ENCODE results near the gene SELPLG.

Gene SELPLG

GRCh38 chr12:108668063-108668462, 34.4 kb upstream of the SELPLG start:
- Histone ChIP-seq H3K27me3 (ENCODE audit: insufficient read depth, low read depth, severe bottlenecking) (no peaks in the 10 kb centered on the region), H3K36me3 (peaks cover 5% of the 10 kb centered on the region; the same call in 1 of the 2 replicates), H3K4me3 (ENCODE audit: low read depth, low read length) (no peak overlapping the region), H3K9me3 (ENCODE audit: severe bottlenecking) (no peaks in the 10 kb centered on the region), H3K27ac (no peak overlapping the region)
- TF ChIP-seq, protein P1, sequence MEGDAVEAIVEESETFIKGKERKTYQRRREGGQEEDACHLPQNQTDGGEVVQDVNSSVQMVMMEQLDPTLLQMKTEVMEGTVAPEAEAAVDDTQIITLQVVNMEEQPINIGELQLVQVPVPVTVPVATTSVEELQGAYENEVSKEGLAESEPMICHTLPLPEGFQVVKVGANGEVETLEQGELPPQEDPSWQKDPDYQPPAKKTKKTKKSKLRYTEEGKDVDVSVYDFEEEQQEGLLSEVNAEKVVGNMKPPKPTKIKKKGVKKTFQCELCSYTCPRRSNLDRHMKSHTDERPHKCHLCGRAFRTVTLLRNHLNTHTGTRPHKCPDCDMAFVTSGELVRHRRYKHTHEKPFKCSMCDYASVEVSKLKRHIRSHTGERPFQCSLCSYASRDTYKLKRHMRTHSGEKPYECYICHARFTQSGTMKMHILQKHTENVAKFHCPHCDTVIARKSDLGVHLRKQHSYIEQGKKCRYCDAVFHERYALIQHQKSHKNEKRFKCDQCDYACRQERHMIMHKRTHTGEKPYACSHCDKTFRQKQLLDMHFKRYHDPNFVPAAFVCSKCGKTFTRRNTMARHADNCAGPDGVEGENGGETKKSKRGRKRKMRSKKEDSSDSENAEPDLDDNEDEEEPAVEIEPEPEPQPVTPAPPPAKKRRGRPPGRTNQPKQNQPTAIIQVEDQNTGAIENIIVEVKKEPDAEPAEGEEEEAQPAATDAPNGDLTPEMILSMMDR (IDR thresholded peaks at IDR 0.05; ENCODE audit: low read depth, low read length): no peak
- no peak for DNase-seq

DNA sequence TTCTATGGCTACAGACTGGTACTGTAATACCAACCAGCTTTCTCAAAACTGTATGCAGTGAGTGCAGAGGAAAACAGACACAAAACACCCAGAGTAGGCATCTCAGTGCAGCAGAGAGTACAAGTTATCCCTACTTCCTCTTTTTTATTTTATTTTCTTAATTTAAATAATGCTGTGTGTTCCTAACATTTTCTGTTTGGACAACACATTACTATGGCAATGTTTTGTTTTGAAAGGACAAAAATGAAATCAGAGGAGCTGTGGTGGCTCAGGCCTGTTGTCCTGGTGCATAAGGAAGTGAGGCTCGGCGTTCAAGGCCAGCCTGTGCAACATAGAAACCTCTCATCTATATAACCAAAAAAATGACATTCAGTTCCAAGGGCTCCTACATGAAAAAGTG, 33.7 kb upstream of the SELPLG start:
- no peaks in the 10 kb centered on the region for H3K9me3 ChIP-seq (ENCODE audit: severe bottlenecking)
- no peaks in the 10 kb centered on the region for H3K36me3 ChIP-seq
- TF ChIP-seq, protein P1 (IDR thresholded peaks at IDR 0.05; ENCODE audit: low read depth, low read length): no peak
- H3K27ac ChIP-seq: peak overlapping the region; percentile 21; the same call in 1 of the 2 replicates
- DNase-seq: no peak
- H3K27me3 ChIP-seq (ENCODE audit: insufficient read depth, low read depth, severe bottlenecking): no peaks in the 10 kb centered on the region
- H3K4me3 ChIP-seq (ENCODE audit: low read depth, low read length): no peak overlapping the region

DNA sequence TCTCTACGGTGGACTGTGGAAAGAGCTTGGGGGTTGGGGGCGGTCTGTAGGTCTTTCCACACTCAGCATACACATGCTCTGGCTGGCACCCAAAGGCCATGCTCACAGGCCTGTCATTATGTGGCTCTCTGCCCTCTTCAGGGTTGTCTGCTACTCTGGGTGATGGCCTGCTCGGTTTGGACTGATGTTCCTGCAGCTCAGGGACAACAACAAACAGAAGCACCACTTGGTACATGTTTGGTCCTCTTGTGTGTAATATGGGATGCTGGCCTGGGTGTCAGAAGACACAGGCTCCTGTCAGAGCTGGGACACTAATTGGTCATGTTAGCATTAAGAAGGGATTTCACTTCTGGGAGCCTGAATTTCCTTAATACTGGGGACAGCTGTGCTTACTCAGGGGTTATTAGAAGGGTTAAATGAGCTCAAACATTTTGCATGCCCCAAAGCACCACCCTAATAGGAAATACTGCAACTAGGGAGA, 32.7 kb upstream of the SELPLG start:
- Histone ChIP-seq H3K36me3 (no peaks in the 10 kb centered on the region), H3K27me3 (ENCODE audit: insufficient read depth, low read depth, severe bottlenecking) (no peaks in the 10 kb centered on the region), H3K9me3 (ENCODE audit: severe bottlenecking) (no peaks in the 10 kb centered on the region), H3K27ac (peak overlapping the region; percentile 7), H3K4me3 (ENCODE audit: low read depth, low read length) (no peak overlapping the region)
- TF ChIP-seq, protein P1 (IDR thresholded peaks at IDR 0.05; ENCODE audit: low read depth, low read length): no peak
- DNase-seq: peak; percentile 28

GRCh38 chr12:108665608-108666202, 32.0 kb upstream of the SELPLG start:
- no peak for DNase-seq
- Histone ChIP-seq H3K9me3 (ENCODE audit: severe bottlenecking) (no peaks in the 10 kb centered on the region), H3K4me3 (ENCODE audit: low read depth, low read length) (no peak overlapping the region), H3K36me3 (no peaks in the 10 kb centered on the region), H3K27ac (peak overlapping the region; percentile 7), H3K27me3 (ENCODE audit: insufficient read depth, low read depth, severe bottlenecking) (no peaks in the 10 kb centered on the region)
- TF ChIP-seq, protein P1 (IDR thresholded peaks at IDR 0.05; ENCODE audit: low read depth, low read length): no peak

DNA sequence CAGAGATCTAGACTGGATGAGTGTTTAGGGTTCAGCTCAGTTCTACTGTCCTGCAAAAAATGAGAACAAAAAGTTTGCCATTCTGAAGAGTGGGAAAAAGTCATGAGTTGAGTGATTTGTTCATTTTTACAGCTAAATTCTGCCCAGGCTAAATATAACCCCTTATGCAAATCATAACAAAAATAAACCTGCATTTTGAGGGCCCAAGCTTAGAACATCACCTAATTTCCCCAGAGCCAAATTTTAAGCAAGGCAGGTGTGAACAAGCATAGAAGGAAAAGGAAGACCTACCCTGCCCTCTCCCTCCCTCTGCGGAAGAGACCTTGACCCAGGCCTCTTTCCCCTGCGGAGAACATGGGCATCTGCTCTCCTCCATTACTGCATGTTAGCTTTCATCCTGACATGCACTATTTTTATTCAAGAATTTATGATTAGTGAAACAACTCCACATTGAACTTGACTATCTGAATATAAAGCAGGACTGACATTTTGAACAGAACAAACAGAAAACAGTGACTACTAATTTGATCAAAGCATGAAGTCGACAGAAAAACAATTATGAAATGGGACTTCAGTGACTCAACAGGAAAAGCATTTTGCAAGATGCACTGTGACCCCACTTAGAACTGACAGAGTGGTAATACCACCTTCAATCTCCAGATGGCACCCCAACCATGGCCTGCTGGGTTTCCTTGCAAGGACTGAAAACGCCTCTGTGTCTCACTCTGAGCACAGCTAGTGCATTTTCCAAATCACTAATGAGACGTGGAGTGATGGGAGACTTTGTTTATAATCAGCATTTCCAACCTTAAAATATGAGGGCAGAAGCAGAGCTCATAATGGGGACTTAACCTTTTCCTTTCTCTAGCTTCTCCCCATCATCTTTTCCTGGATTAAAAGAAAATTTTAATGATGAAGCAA, 30.9 kb upstream of the SELPLG start:
- TF ChIP-seq, protein P1 (IDR thresholded peaks at IDR 0.05; ENCODE audit: low read depth, low read length): peak; percentile 92
- Histone ChIP-seq H3K9me3 (ENCODE audit: severe bottlenecking) (no peaks in the 10 kb centered on the region), H3K36me3 (no peaks in the 10 kb centered on the region; the same call in 1 of the 2 replicates), H3K4me3 (ENCODE audit: low read depth, low read length) (no peak overlapping the region), H3K27ac (peak overlapping the region; percentile 21; the same call in 1 of the 2 replicates), H3K27me3 (ENCODE audit: insufficient read depth, low read depth, severe bottlenecking) (no peaks in the 10 kb centered on the region)
- peak; percentile 78 for DNase-seq
